PC-9 (cell line): ENCODE data around the gene OR4F15. TPM values are rescaled to one million over a fixed set of nuclear protein-coding genes. Genes with fewer than 3 reads are reported as not detected.

Experiments
- BruUV-seq: library from RNA; stranded (reverse); fragments of 400-500 nt; replicated peaks from 2 replicates; lab custom pipeline; 2021; lab: Mats Ljungman, UMichigan
- CTCF ChIA-PET: fragments of 300-600 bp; sonication (Branson Sonifier 250); formaldehyde crosslinking; loops from one replicate; lab custom pipeline; 2022; ENCODE audit warnings: antibody characterized with exemption; lab: Charles Lee
- POLR2A ChIA-PET: fragments of 300-600 bp; sonication (Branson Sonifier 250); formaldehyde crosslinking; loops from one replicate; lab custom pipeline; 2022; ENCODE audit warnings: antibody characterized with exemption; ENCODE audit not compliant: unreplicated experiment; lab: Charles Lee
- DNase-seq, 2 experiments: peaks; one replicate each; pipeline versions ENCODE4 v3.0.0 to v3.0.0-alpha.2; 2015 to 2022; ENCODE audit warnings: mixed read lengths in 1 of 2
- H2AFZ ChIP-seq: fragments of 200-600 bp; sonication (generic); 2 replicates; pipeline ENCODE4 v1.8.1; 2017; ENCODE audit warnings: antibody characterized with exemption
- H3F3A ChIP-seq: fragments of 200-600 bp; sonication (generic); 2 replicates; pipeline ENCODE4 v1.8.1; 2017; ENCODE audit warnings: antibody characterized with exemption, mild to moderate bottlenecking, low read depth; ENCODE audit not compliant: insufficient read depth
- H3K27ac ChIP-seq: fragments of 200-600 bp; sonication (generic); 2 replicates; pipeline ENCODE4 v1.6.1; 2016; ENCODE audit warnings: mixed run types
- H3K27me3 ChIP-seq: fragments of 200-600 bp; sonication (generic); 2 replicates; pipeline ENCODE4 v1.6.1; 2016; ENCODE audit warnings: low read depth, mixed run types; ENCODE audit not compliant: insufficient read depth
- H3K36me3 ChIP-seq: fragments of 200-600 bp; sonication (generic); 2 replicates; pipeline ENCODE4 v1.6.1; 2016; ENCODE audit warnings: low read depth, mixed run types
- H3K4me1 ChIP-seq: fragments of 200-600 bp; sonication (generic); replicated peaks from 2 replicates; pipeline ENCODE4 v1.6.1; 2016; ENCODE audit warnings: mixed run types; ENCODE audit not compliant: insufficient read depth
- H3K4me2 ChIP-seq: fragments of 200-600 bp; sonication (generic); 2 replicates; pipeline ENCODE4 v1.6.1; 2017; ENCODE audit warnings: mixed run types
- H3K4me3 ChIP-seq: fragments of 200-600 bp; sonication (generic); 2 replicates; pipeline ENCODE4 v1.6.1; 2016; ENCODE audit warnings: mixed run types
- H3K79me2 ChIP-seq: fragments of 200-600 bp; sonication (generic); 2 replicates; pipeline ENCODE4 v1.6.1; 2017; ENCODE audit warnings: low read depth, mixed run types
- H3K9me2 ChIP-seq: fragments of 200-600 bp; sonication (generic); 2 replicates; pipeline ENCODE4 v1.8.1; 2017; ENCODE audit warnings: mild to moderate bottlenecking; ENCODE audit not compliant: insufficient read depth
- H3K9me3 ChIP-seq: fragments of 200-600 bp; sonication (generic); 2 replicates; pipeline ENCODE4 v1.8.1; 2016; ENCODE audit warnings: low read depth; ENCODE audit not compliant: insufficient read depth
- H4K20me1 ChIP-seq: fragments of 200-600 bp; sonication (generic); 2 replicates; pipeline ENCODE4 v1.8.1; 2017; ENCODE audit not compliant: insufficient read depth
- EZH2 ChIP-seq: fragments of 200-600 bp; sonication (generic); IDR thresholded peaks from 2 replicates; pipeline ENCODE4 v1.8.0; 2017; ENCODE audit warnings: antibody characterized with exemption, low read depth
- intact Hi-C: fragments of 100-400 bp; cut with micrococcal nuclease; formaldehyde crosslinking; loops from one replicate; pipeline ENCODE4 v1.10.0; 2022; ENCODE audit not compliant: unreplicated experiment
- total RNA-seq: library from RNA; stranded (reverse); gene quantifications from 2 replicates; pipeline ENCODE4 v1.2.3, GENCODE V29; 2021
- TF ChIP-seq, protein P1 (sequence below): fragments of 200-600 bp; sonication (generic); conservative IDR thresholded peaks from 2 replicates; pipeline ENCODE4 v1.6.1; 2017; ENCODE audit warnings: mixed run types, antibody characterized with exemption, mild to moderate bottlenecking, moderate library complexity

OR4F15 gene
- total RNA-seq, 1 experiment from 2014 or later, result not detected

DNA sequence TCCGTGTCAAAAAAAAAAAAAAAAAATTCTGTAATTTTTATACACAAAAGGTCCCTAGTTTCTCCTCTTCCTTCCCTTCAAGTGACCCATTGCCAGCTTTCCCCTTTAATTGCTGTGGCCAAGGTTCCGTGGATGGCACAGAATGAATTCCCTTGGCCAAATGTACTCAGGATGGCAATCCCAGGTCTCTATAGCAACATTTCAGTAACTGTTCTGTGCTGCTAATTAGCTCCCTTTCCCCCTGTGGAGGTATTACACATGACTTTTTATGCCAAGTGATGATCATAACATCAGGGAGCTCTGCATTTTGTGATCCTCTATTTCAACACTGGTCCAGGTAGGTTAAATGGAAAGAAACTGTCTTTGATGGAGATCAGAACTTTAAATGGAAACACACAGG is 8.8 kb upstream of the OR4F15 start, which contains the start of gene OR4F6:
Gene OR4F6 (plus strand): TSS at position 301 of the 400 bp plus-strand sequence. CDS start 2,211 bp downstream, outside the sequence.
- Histone ChIP-seq H3F3A (no peaks in the 10 kb centered on the region), H3K9me3 (no peaks in the 10 kb centered on the region; the same call in 1 of the 2 replicates), H3K27ac (no peak within 1 kb of the TSS), H2AFZ (no peak within 1 kb of the TSS), H3K79me2 (no peaks in the 10 kb centered on the region), H3K36me3 (no peaks in the 10 kb centered on the region), H3K27me3 (peaks cover 58% of the 10 kb centered on the region), H3K9me2 (no peaks in the 10 kb centered on the region), H3K4me2 (no peak within 1 kb of the TSS), H3K4me1 (no peaks in the 10 kb centered on the region), H4K20me1 (no peaks in the 10 kb centered on the region), H3K4me3 (no peak within 1 kb of the TSS)
- no TSS peak for BruUV-seq
- TF ChIP-seq, protein P1, sequence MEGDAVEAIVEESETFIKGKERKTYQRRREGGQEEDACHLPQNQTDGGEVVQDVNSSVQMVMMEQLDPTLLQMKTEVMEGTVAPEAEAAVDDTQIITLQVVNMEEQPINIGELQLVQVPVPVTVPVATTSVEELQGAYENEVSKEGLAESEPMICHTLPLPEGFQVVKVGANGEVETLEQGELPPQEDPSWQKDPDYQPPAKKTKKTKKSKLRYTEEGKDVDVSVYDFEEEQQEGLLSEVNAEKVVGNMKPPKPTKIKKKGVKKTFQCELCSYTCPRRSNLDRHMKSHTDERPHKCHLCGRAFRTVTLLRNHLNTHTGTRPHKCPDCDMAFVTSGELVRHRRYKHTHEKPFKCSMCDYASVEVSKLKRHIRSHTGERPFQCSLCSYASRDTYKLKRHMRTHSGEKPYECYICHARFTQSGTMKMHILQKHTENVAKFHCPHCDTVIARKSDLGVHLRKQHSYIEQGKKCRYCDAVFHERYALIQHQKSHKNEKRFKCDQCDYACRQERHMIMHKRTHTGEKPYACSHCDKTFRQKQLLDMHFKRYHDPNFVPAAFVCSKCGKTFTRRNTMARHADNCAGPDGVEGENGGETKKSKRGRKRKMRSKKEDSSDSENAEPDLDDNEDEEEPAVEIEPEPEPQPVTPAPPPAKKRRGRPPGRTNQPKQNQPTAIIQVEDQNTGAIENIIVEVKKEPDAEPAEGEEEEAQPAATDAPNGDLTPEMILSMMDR, result no peak
- no peak for TF ChIP-seq EZH2
- DNase-seq, result no peak
- ChIA-PET CTCF (no interaction called here), POLR2A (no interaction called here)
- intact Hi-C loops, result no loop called here

DNA sequence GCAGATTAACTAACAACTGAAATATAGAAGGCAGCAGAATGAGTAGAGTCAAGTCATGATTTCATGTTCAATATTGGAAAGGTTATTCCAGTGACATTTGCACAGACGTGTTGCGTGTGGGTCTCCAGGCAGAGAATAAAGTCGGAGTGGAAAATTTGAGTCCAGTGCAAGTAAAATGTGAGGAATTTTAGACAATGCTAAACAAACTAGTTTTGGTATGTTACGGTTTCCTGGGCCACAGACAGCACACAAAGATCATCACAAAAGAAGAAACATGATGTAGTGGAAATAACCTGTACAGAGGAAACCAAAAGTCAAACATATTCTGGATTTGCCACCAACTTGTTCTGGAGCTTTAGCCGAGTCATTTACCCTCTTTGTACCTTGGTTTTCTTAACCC is 8.3 kb upstream of the OR4F15 start:
- Histone ChIP-seq H3K9me2 (no peaks in the 10 kb centered on the region), H3K9me3 (no peaks in the 10 kb centered on the region; the same call in 1 of the 2 replicates), H4K20me1 (no peaks in the 10 kb centered on the region), H3K27ac (no peak overlapping the region), H3K79me2 (no peaks in the 10 kb centered on the region), H3K4me1 (no peaks in the 10 kb centered on the region), H2AFZ (no peak overlapping the region), H3K36me3 (no peaks in the 10 kb centered on the region), H3K27me3 (peaks cover 53% of the 10 kb centered on the region), H3K4me2 (no peak overlapping the region), H3F3A (no peaks in the 10 kb centered on the region), H3K4me3 (no peak overlapping the region)
- no peak for DNase-seq
- intact Hi-C loops, result no loop called here
- BruUV-seq, result no TSS peak
- ChIA-PET CTCF (no interaction called here), POLR2A (no interaction called here)
- no peak for TF ChIP-seq EZH2
- TF ChIP-seq, protein P1, result no peak

DNA sequence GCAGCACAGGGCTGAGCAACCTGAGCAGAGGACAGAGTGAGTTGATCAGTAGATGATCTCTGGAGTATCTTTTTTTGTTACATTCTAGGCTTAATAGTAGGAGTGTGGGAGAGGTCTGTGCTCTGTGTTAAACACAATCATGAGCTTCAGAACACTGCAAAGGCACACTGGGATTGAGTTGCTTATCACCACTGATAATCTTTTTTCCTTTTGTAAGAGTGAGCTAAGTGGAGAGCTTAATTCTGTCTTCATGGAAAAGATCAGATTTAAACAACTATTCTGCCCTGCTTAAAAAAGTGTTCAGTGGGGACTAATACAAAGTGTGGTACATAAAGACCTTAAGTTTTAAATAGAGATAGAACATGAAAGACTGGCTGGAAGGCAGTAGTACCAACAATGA is 7.6 kb upstream of the OR4F15 start:
- Histone ChIP-seq H3K27ac (no peak overlapping the region), H3K9me3 (no peaks in the 10 kb centered on the region; the same call in 1 of the 2 replicates), H2AFZ (no peak overlapping the region), H3K9me2 (no peaks in the 10 kb centered on the region), H3K27me3 (peaks cover 46% of the 10 kb centered on the region; the same call in 1 of the 2 replicates), H3K79me2 (no peaks in the 10 kb centered on the region), H4K20me1 (no peaks in the 10 kb centered on the region), H3K4me1 (no peaks in the 10 kb centered on the region), H3F3A (no peaks in the 10 kb centered on the region), H3K4me2 (no peak overlapping the region), H3K4me3 (no peak overlapping the region), H3K36me3 (no peaks in the 10 kb centered on the region)
- CTCF ChIA-PET, result no interaction called here
- intact Hi-C loops, result no loop called here
- TF ChIP-seq, protein P1, result no peak
- TF ChIP-seq EZH2, result no peak
- DNase-seq, result no peak
- POLR2A ChIA-PET, result no interaction called here
- BruUV-seq, result no TSS peak
